Inflammatory macrophage (primary cell): ENCODE results near the gene NME1.

Experiments used
- DNase-seq, 2 donors: peaks; one replicate each; pipeline ENCODE4 v3.0.0-alpha.2; 2020 to 2022

NME1 gene

GRCh38 chr17:51197754-51198153 lies 44.4 kb downstream of the NME1 start:
- DNase-seq, result no peak

GRCh38 chr17:51200295-51200694 lies 46.9 kb downstream of the NME1 start:
- no peak for DNase-seq

- no peak for DNase-seq
These were observed 47.5 kb downstream of the NME1 start for GRCh38 chr17:51200846-51201245.

- DNase-seq, result no peak
These were observed 50.5 kb downstream of the NME1 start for GRCh38 chr17:51203838-51204237.
